GM19395 (cell line): ENCODE results near the gene PRODH.
"Not testable (repeated sequence)": the region's sequence is repeated elsewhere in the genome, so short reads cannot be mapped to it uniquely, and the experiment has no call there.

Experiments used
- ATAC-seq: cut with Tn5 transposase; IDR thresholded peaks from one replicate; pipeline ENCODE4 v1.9.1; 2021; ENCODE audit warnings: mild to moderate bottlenecking, moderate library complexity; ENCODE audit not compliant: unreplicated experiment

Gene PRODH

DNA sequence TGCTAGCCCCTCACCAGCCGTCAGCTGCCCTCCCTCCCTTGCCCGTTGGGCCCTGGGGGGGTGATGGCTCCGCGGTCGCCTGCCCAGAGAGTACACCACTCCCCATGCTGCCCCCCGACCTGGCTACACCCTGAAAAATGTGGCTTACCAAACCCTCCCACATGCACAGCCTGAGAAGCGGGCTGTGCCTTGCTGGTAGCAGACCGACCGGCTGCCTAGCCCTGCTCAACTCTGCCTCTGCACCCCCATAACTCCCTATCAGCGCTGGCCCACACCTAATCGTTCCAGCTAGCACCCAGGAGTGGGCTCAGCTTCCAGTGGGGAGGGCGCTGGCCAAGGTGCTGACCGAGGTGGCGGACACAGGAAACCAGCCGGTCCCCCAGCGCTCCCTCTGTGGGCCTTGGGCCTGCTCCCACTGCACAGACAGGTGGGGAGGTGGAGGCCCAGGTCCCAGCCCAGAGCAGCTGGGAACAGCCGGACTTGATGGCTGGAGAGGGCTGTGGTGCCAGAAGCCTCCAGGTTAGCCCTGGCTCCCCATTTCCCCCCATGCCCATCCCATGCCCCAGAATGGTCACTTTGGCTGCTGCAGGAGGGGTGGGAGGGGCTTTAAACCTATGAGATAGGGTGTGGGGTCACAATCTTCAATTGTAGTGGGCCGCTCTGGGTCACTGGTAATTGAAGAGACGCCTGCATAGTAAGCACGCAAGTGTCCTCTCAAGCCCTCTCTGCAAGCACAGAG is 32.1 kb upstream of the PRODH start:
- no peak for ATAC-seq

DNA sequence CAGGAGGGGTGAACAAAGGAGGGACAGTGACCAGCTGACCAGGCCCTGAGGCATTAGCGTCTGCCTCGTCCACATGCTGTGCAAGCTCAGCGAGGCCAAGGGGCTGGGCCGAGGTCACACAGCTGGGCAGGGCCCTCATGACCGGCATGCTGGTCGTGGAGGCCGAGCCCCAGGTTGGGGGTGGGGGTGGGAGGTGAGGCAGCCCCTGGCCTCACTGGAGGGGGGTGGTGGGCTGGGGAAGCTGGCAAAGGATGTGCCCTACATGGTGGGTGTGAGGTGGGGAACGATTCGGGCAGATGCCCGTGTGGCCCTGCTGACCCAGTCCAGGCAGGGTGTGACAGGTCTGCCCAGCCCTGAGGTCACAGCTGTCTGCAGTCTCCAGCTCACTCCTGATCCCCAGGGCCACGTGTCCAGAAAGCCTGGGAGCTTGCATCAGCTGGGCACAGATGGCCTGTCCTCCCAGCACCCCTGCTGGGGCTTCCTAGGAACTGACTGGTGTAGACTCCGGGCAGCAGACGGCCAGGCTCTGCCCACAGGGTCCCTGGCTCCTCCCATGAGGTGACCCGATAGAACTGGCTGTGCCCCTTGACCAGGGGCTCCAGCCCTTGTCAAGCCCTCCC is 31.4 kb upstream of the PRODH start:
- ATAC-seq: not testable (repeated sequence)

DNA sequence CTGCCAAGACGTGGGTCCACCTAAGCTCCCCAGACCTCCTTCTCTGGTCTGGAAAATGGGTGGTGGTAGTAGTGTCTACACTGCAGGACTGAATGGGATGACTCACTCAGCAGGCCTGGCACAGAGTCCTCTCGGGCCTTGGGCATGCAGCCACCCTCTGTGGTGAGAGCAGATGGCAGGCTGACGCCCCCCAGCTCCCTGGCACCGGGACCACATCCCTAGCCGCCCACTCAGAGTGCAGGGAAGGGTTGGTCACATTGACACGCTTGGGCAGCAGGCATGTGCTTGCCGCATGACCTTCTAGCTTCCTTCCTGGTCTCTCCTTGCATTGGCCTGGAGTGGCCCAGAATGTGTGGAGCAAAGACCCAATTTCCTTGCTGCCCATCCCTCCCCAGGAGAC is 30.7 kb upstream of the PRODH start:
- ATAC-seq: no peak

DNA sequence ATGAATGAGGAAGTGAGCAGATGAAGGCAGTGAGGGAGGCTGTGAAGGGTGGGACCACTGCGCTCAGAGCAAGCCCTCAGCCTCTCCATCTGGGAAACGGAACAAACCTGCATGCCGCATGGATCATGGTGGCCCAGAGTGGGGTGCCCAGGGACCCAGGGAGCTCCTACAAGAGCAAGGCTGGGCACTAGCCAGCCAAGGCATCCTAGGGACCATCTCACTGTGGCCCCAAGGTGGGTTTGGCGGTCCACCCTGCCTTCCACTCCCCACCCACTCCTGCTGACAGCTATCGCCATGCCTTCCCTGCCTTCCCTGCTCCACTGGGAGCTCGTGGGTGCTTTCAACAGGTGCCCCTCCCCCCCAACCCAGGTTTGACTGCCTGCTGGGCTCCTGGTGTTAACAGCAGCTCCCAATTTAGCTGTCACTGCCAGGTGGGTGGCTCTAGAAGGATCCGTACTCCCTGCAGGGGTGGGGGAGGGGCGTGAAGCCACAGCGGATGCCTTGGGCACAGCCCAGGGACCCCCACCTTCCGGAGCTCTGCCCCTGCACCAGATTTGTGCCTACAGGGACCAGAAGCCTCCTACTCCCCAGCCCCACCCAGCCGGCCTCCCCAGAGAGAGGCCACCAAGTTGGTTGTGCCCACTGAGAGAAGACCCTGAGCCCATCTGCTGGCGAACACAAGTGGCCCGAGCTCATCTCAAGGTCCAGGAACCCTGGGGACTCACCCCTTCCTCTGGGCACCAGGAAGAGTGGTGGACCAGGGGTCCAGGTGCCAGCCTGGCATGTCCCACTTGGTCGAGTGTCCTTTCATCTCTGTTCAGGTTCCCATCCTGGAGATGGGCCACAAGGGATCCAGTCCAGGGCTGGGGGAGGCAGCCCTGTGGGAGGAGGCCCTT is 29.7 kb upstream of the PRODH start:
- no peak for ATAC-seq

DNA sequence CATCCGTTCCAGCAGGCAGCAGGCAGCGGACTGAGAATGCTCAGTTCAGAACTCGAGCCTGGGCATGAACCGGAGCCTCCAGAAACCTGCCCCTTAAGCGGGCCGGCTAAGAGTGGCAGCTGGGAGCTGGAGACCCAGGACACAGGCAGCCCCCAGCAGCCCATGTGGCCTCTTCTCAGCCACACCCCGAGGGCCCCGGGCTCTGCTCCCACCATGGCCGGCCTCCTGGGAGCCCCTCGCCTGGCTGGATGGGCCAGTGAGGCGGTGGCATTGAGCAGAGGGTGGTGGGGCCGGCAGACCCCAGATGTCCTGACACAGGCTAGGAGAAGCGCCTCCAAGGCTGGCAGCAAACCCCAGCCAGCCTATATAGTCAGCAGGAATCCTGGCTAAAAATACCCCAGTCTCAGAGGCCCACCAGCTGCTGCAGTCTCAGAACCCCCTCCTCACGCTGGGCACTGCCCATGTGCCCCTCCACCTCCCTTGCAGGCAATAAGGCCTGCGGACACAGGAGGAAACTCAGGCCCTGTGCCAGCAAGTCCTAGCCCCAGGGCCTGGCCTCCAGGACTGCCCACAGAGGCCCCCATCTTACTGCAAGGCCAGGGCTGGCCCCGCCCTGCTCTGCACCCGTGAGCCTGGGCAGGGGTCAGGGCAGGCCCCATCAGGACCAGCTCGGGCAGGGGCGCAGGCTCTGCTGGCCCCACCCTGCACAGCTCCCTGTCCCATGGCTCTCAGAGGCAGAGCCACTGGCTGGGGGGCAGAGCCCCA is 28.6 kb upstream of the PRODH start:
- not testable (repeated sequence) for ATAC-seq

DNA sequence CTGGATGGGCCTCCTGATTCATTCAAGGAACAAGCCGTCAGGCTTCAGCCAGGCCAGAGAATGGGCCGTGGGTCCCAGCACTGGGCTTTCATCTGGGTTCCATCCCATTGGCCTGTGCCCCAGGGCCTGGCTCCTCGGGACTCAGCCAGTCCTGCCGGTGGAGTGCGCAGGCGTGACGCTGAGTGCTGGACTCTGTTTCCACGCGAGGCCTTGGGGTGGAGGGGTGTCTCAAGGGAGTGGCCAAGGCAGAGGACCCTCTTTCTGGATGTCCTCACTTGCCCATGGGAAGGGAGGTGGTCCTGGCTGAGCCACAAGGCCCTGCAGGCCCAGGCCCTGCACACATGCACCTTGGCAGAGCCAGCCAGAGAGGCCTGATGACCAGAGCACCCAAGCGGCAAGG is 28.0 kb upstream of the PRODH start:
- ATAC-seq: not testable (repeated sequence)

DNA sequence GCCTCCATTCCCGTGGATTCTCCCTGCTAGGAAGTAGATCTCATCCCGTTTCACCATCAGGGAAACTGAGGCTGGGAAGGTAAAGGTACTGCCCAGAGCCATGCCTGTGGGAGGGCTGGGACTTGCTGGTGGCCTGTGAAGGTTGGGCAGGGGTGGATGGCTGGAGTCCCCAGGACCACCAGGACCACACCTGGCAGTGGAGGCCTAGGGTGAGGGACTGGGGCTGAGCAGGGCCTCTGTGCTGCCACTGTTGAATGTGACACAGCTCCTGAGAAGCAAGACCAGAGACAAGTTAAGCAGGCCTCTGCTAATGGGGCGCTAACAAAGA is 26.2 kb upstream of the PRODH start:
- no peak for ATAC-seq

DNA sequence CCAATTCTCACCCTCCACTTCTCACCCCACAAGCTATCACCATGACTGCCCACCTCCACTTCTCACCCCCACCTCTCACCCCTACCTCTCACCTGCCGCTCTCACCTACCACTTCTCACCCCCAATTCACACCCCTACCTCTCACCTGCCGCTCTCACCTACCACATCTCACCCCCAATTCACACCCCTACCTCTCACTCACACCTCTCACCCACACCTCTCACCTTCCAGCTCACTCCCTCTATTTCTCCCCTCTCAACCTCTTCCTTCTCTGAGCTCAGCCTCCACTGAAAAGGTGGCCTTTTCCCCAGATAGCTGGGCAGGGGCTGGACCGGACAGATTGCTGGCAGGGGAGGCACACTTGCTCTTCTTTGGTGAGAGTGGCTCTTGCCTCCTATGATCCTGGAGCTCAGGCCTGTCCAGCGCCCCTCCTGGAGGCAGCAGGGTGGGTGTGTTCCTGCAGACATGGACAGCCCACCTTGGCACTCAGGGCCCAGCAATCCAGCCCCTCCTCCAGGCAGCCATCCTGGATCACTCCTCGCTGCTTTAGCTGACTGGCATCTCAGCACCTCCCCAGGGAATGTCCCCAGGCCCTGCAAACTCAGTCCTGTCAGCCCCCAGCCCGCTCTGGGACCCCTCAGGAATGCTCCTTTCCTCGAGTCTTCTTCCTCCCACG is 25.7 kb upstream of the PRODH start:
- ATAC-seq: not testable (repeated sequence)

DNA sequence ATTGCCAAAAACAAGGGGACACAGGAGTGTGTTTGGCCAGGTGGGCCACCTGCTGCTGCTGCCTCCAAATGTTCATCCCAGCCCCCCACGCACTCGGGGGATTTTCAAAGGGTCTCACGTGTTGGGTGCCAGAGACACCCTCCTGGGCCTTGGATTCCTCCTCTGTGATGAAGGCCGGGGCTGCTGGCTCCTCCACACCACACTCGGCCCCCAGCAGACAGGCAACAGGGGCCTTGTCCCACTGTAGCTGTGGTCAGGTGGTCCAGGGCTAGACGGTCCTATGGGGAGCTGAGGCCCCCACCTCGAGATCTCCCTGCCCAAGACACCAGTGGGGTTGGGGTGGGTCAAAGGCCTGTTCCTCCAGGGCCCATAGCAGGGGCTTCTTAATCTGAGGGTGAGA is 25.1 kb upstream of the PRODH start:
- ATAC-seq: not testable (repeated sequence)

DNA sequence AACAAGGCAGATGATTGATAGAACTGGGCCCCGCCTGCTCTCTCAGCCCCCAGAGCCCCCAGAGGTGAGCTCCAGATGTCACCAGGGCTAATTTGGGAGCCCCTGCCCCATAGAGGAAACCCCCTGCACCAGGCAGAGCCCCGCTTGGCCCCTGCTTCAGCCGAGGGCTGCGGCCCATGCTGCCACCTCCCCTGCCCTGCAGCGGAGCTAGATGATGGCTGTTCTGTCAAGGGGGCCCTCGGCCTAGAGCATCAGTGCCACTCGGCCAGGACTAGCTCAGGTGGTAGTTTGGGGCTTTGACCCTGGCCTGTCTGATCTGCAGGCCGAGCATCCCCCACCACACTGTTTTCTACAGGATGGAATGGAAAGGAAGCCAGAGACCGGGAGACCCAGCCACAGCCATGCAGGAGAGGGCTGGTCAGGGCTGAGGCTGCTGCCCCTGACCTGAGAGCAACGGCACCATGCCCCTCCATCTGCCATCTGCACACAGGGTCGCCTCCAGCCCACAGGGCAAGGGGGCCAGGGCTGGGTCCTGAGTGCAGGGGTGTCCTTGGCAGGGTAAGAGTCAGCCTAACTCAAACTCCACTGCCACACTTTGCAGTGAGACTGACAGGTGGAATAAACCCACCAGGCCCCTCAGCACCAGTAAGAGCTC is 24.2 kb upstream of the PRODH start:
- not testable (repeated sequence) for ATAC-seq

DNA sequence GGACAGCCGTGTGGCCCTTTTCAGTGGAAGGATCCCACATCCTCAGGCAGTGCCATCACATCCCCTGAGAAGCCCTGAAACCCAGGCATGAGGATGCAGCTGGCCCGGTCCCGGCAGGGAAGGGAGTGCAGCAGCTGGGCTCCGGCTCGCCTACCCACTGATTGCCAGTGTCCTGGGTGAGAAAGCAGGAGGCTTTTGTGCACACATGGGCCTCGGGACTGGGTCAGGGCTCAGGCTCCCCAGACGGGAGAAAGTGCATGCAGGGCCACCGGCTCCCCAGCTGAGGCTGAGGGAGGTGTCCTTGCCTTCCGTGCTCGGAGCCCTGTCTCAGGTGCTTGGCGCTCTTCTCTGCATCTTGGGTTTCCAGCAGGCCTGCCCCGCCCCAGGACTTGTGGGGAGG is 23.6 kb upstream of the PRODH start:
- not testable (repeated sequence) for ATAC-seq

DNA sequence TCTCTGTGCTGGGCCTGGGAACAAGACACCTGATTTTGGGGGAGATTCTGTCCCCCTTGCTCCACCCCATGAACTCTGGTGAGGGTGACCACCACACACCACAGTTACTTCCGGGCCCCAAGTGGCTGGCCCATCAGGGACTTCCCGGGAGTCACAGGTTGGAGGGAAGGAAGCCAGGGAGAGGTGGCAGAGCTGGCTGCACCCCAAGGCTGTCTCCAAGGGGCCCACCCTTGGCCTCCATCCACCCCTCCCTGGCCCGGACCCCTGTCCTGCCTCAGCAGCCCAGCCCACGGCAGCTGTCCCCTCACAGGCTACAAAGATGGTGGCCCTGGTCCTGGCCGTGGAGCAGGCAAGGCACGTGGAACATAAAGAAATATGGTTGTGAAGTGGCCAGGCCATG is 23.2 kb upstream of the PRODH start:
- ATAC-seq: not testable (repeated sequence)

DNA sequence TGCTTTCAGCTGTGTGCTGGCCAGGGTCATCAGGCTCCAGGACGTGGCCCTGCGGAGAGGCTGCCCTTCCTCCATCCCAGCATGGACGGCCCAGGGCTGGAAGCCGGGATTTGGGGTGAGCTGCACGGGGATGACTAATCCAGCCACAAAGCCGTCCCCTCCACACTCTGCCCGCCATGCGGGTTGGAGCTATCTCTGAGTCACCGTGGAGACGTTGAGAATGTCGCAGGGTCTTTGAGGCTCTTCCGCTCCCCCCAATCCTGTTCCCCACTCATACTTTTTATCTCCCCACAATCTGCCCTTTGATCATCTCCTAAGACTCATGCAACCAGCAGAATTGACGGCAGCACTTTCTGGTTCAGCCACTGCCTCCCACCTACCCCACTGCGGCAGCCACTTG is 22.6 kb upstream of the PRODH start:
- ATAC-seq: not testable (repeated sequence)

DNA sequence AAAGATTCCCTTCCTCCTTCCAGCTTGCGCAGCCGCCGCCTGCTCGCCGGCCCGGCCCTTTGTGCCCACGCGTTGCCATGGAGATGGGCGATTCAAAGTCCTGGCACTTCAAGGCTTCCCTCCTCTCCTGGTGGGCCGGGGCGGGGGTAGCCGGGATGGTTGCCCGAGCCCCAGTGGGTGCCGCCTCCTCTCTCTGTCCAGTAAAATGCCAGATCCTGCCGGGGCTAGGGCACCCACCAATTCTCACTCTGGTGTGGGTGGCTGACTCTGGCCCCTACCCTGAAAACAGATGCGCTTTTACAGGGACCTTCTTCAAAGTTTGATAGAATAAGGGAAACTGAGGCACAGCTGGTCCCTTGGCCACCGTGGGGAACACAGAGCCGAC is 22.2 kb upstream of the PRODH start:
- not testable (repeated sequence) for ATAC-seq

DNA sequence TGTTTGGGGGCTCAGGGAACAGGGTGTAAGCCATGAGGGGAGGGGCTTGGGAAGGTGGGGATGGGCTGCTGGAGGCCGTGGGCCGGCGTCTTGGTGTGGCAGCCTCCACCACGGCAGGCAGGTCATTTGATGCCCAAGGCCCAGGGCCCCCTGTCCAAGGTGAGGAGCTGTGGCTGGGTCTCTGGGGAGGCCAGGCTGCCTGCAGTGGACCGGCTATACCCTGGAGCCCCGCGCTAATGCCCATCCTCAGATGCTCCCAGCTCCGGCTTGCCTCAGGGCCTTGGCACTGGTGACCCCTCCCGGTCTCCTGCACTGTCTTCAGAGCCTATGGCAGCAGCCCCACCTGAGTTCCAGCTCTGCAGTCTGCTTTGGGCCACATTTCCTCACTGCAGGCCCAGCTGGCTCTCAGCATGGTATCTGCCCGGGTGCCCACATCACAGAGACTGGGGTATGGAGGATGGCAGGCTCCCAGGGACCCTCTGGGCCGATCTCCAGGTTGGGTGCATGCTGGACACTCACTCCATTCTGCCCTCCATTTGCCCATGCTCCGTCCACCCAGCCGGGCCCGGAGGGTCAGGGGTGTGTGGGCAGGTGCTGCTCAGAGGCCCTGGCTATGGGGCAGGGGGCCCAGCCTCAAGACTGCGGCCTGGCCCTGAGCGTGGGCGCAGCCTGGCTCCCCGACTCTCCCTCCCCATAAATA is 21.7 kb upstream of the PRODH start:
- not testable (repeated sequence) for ATAC-seq

DNA sequence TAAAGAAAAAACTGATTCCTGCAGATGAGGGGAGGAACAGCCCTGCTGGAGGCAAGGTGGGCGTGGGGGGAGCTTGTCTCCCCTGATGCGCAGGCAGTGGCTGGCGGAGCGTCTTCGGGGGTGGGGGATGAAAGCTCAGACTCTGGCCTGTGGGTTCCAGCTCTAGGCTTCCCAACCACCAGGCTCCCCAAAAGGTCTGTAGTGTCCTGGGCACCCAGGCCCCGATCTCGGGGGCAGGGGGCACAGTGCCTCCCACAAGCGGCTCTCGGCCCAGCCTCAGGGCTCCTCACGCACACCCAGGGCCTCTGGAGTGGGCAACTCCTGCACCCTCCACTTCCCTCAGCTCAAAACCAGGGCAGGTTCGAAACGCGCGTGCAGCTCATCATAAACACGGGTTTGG is 20.9 kb upstream of the PRODH start:
- ATAC-seq: not testable (repeated sequence)

DNA sequence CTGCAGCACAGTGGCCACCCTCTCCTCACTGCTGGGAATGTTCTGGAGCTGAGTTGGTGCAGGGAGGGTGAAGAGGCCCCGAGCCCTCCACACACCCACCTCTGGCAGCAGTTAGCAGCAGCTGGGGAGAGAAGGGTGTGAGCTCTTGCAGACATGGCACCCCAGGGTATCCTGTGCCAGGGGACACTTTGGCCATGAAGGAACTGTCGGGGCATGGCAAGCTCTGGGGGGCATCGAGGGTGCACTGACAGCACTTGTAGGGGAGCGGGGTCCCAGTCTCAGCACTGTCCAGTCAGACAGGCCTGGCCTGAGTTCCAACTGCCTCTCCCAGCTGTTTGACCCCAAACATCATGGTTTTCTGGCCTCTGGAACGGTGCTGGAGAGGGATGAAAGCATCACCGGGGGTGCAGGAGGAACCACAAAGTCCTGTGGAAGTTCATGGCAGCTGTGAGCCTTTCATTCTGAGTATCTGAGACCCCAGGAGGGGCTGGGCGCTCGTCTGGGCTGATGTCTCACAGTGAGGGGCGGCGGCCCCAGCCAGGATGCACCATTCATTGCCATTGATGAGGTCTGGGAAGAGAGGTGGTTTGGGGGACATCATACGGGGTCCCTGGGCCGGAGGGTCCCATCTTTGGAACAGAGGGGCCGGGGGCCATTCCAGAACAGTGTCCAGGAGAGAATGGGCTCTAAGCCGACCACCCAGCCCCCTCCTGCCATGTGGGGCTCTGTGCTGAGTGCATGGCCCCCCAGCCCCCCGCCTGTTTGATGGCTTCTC is 20.2 kb upstream of the PRODH start:
- ATAC-seq: not testable (repeated sequence)

DNA sequence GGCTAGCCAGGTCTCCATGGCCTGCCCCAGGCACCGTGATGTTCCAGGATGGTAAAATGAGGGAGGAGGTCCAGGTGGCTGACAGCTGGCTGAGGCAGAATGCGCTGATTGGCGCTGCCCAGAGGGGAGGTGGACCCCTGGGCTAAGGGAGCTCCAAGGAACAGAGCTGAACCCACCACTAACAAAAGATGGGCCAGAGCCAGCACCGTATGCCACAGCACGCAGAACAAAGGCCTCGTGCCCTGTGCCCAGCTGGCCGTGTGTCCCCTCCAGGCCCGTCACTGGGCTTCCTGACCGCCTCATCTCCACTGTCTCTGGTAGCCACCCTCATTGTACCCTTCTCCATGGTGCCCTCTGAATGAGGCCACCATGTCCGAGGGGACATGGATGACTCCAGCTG is 19.6 kb upstream of the PRODH start:
- ATAC-seq: no peak
